Spleen (tissue), 11 donors: ENCODE measurements around the gene ZFC3H1. TPM values are rescaled to one million over a fixed set of nuclear protein-coding genes. Genes with fewer than 3 reads are reported as not detected.

Source experiments
- DNase-seq: peaks from one replicate; pipeline ENCODE4 v3.0.0-alpha.2; 2020
- H3K27ac ChIP-seq, 8 donors: fragments of 200-600 bp; sonication (generic) in 7 of 8; 1 replicate in 4 of 8; 2 replicates in 4 of 8; pipeline versions ENCODE4 v1.5.0 to v1.8.0; 2016 to 2021; ENCODE audit warnings: inconsistent platforms in 4 of 8, mild to moderate bottlenecking in 4 of 8, moderate library complexity in 1 of 8
- H3K27me3 ChIP-seq, 7 donors: fragments of 200-600 bp; sonication (generic) in 6 of 7; replicated peaks in 1 of 7; 1 replicate in 4 of 7; 2 replicates in 3 of 7; pipeline versions ENCODE4 v1.5.0 to v1.8.0; 2016 to 2021; ENCODE audit warnings: inconsistent platforms in 3 of 7, mild to moderate bottlenecking in 1 of 7
- H3K36me3 ChIP-seq, 6 donors: fragments of 200-600 bp; sonication (generic) in 5 of 6; 1 replicate in 4 of 6; 2 replicates in 2 of 6; pipeline versions ENCODE4 v1.5.0 to v1.8.0; 2016 to 2021; ENCODE audit warnings: inconsistent platforms in 2 of 6
- H3K4me1 ChIP-seq, 6 donors: fragments of 200-600 bp; sonication (generic) in 5 of 6; 1 replicate in 3 of 6; 2 replicates in 3 of 6; pipeline versions ENCODE4 v1.5.0 to v1.8.0; 2016 to 2021; ENCODE audit warnings: inconsistent platforms in 3 of 6
- H3K4me3 ChIP-seq, 8 donors: fragments of 200-600 bp; sonication (generic) in 7 of 8; 1 replicate in 4 of 8; 2 replicates in 4 of 8; pipeline versions ENCODE4 v1.5.0 to v1.8.0; 2016 to 2021; ENCODE audit warnings: inconsistent platforms in 4 of 8, mild to moderate bottlenecking in 4 of 8, moderate library complexity in 2 of 8
- H3K9me3 ChIP-seq, 8 donors: fragments of 200-600 bp; sonication (generic) in 7 of 8; 1 replicate in 4 of 8; 2 replicates in 4 of 8; pipeline versions ENCODE4 v1.5.0 to v1.8.0; 2016 to 2021; ENCODE audit warnings: inconsistent platforms in 4 of 8
- POLR2A ChIP-seq, 3 donors: fragments of 450-650 bp; IDR thresholded peaks; one replicate each; pipeline ENCODE4 v1.5.1; 2017; ENCODE audit warnings: antibody characterized with exemption in 3 of 3, mild to moderate bottlenecking in 1 of 3
- POLR2AphosphoS5 ChIP-seq, 3 donors: sonication (generic); formaldehyde crosslinking; IDR thresholded peaks; one replicate each; pipeline ENCODE4 v1.5.1; 2017; ENCODE audit warnings: antibody characterized with exemption in 3 of 3
- WGBS, 5 donors: extraction: QIAGEN DNeasy Blood & Tissue Kit in 3 of 5; methylation state at CpG; one replicate each; pipeline versions ENCODE4 v1.1.5 to v1.1.7; 2013 to 2018; 5-methylcytosine and 5-hydroxymethylcytosine counted together
- intact Hi-C: fragments of 100-400 bp; cut with DNase I; formaldehyde crosslinking; loops from one replicate; pipeline ENCODE4 v1.15.0; 2023; ENCODE audit warnings: low total_unique reads
- polyA plus RNA-seq, 3 donors: library from polyadenylated mRNA; stranded (reverse); fragments of 200-250 nt; gene quantifications; one replicate each; pipeline ENCODE4 v1.2.1, GENCODE V29; 2013
- total RNA-seq, 7 donors: library from RNA; depleted of rRNA in 3 of 7; stranded (reverse); fragments of >200 nt in 3 of 7; fragmentation: NEBNext Ultra II Directional in 4 of 7; extraction: Animal tissue kit (Norgen Biotek cat#: 25700) in 4 of 7; gene quantifications; one replicate each; pipeline versions ENCODE4 v1.1.0 to v1.2.1, GENCODE V29; 2016 to 2021
- TF ChIP-seq, protein P1 (sequence below), 11 experiments: fragments of 200-600 bp in 7 of 11; fragments of 450-650 bp in 4 of 11; sonication (generic) in 4 of 11; IDR thresholded peaks in 8 of 11; conservative IDR thresholded peaks in 3 of 11; 1 replicate in 7 of 11; 2 replicates in 4 of 11; pipeline versions ENCODE4 v1.4.0 to v1.8.0; 2016 to 2021; ENCODE audit warnings: antibody characterized with exemption in 11 of 11, inconsistent platforms in 4 of 11, mild to moderate bottlenecking in 1 of 11
- donor health status: healthy with polysubstance abuse.
- donor health status: DM: no; HTN: no; CAD: no; lungs with moderate emphysema.
- donor health status: DM: no; HTN: no; CAD: no.
- donor health status: Bipolar disorder and iron deficiency.
- donor health status: healthy.
- donor health status: DM: no; HTN: no; CAD: no.
- donor health status: DM: yes; HTN: yes; CAD: no.

Gene ZFC3H1
- total and polyA plus RNA-seq, 10 donors = 21.4 to 139 (median 77.8) TPM

DNA sequence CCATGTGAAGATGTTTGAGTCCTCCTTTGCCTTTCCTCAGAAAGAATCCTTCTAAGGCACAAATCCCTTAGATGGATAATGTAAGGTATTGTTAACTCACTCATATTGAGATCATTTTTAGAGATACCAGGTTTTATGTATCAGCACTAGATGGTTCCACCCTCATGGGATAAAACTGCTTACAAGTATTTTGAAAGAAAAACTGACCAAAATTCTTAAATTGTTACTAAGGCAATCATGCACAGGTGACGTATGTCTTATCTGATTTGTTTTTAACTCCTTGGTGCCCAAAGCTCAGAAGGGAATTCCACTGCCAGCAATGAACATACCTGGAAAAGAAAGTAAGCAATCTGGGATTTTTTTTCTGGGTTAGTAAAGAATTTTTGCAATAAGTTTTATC, 78.4 kb downstream of the ZFC3H1 start:
- 49 to 75% (median 61%) methylated on average over 1 of the region's 1 CpG for WGBS, 5 donors
- TF ChIP-seq POLR2AphosphoS5 (IDR thresholded peaks at IDR 0.05) (no peak), POLR2A (IDR thresholded peaks at IDR 0.05) (no peak)
- TF ChIP-seq, protein P1, sequence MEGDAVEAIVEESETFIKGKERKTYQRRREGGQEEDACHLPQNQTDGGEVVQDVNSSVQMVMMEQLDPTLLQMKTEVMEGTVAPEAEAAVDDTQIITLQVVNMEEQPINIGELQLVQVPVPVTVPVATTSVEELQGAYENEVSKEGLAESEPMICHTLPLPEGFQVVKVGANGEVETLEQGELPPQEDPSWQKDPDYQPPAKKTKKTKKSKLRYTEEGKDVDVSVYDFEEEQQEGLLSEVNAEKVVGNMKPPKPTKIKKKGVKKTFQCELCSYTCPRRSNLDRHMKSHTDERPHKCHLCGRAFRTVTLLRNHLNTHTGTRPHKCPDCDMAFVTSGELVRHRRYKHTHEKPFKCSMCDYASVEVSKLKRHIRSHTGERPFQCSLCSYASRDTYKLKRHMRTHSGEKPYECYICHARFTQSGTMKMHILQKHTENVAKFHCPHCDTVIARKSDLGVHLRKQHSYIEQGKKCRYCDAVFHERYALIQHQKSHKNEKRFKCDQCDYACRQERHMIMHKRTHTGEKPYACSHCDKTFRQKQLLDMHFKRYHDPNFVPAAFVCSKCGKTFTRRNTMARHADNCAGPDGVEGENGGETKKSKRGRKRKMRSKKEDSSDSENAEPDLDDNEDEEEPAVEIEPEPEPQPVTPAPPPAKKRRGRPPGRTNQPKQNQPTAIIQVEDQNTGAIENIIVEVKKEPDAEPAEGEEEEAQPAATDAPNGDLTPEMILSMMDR (IDR thresholded peaks at IDR 0.05 in 8 of 11, conservative IDR thresholded peaks at IDR 0.05 in 3 of 11) = no peak
- intact Hi-C loops = no loop called here

DNA sequence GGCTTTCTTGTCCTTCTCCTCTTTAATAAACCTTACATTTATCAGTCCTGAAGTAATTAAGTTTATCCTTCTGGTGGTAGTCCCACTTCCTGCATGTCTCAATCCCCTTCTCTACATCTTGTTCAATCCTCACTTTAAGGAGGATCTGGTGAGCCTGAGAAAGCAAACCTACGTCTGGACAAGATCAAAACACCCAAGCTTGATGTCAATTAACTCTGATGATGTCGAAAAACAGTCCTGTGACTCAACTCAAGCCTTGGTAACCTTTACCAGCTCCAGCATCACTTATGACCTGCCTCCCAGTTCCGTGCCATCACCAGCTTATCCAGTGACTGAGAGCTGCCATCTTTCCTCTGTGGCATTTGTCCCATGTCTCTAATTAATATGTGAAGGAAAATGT, 79.3 kb downstream of the ZFC3H1 start:
- Histone ChIP-seq H3K27ac (no peak overlapping the region), H3K27me3 (peaks cover 0 to 3% (median 0%) of the 10 kb centered on the region in 7 donors), H3K4me3 (no peak overlapping the region), H3K9me3 (no peaks in the 10 kb centered on the region), H3K36me3 (no peaks in the 10 kb centered on the region), H3K4me1 (no peaks in the 10 kb centered on the region)
- no peak for DNase-seq
- TF ChIP-seq POLR2AphosphoS5 (IDR thresholded peaks at IDR 0.05) (no peak), POLR2A (IDR thresholded peaks at IDR 0.05) (no peak)
- TF ChIP-seq, protein P1 (IDR thresholded peaks at IDR 0.05 in 8 of 11, conservative IDR thresholded peaks at IDR 0.05 in 3 of 11) = no peak
- 73 to 84% (median 79%) methylated on average over 3 of the region's 3 CpGs for WGBS, 5 donors
- intact Hi-C loops = no loop called here

More for the DNA sequence above, 78.4 kb downstream of the ZFC3H1 start:
- H3K27ac ChIP-seq = no peak overlapping the region
- H3K36me3 ChIP-seq = no peaks in the 10 kb centered on the region
- peaks cover 0 to 3% (median 0%) of the 10 kb centered on the region in 7 donors for H3K27me3 ChIP-seq
- no peak overlapping the region for H3K4me3 ChIP-seq
- no peaks in the 10 kb centered on the region for H3K9me3 ChIP-seq
- H3K4me1 ChIP-seq = no peaks in the 10 kb centered on the region
- no peak for DNase-seq

DNA sequence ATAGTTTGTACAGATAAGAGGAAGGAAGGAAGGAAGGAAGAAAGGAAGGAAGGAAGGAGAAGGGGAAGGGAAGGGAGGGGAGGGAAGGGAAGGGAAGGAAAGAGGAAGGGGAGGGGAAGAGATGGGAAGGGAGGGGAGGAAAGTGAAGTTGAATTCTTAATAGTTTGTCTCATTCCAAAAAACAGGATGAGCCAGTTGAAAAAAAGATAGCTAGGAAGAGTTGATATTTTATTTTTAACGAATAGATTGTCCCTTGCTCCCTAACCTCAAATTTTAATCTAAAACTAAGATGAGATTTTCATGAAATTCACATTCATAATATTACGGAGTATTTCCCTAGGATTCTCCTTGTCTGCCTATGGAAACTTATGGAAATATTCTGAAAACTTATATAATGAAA, 80.7 kb downstream of the ZFC3H1 start:
- H3K27ac ChIP-seq = no peak overlapping the region
- intact Hi-C loops = no loop called here
- H3K4me3 ChIP-seq = no peak overlapping the region
- no peak for DNase-seq
- H3K27me3 ChIP-seq = no peaks in the 10 kb centered on the region
- WGBS, 5 donors = 78 to 97% (median 89%) methylated on average over 2 of the region's 2 CpGs
- no peaks in the 10 kb centered on the region for H3K36me3 ChIP-seq
- TF ChIP-seq, protein P1 (IDR thresholded peaks at IDR 0.05 in 8 of 11, conservative IDR thresholded peaks at IDR 0.05 in 3 of 11) = no peak
- TF ChIP-seq POLR2AphosphoS5 (IDR thresholded peaks at IDR 0.05) = no peak
- TF ChIP-seq POLR2A (IDR thresholded peaks at IDR 0.05) = no peak
- H3K4me1 ChIP-seq = no peaks in the 10 kb centered on the region
- no peaks in the 10 kb centered on the region for H3K9me3 ChIP-seq

DNA sequence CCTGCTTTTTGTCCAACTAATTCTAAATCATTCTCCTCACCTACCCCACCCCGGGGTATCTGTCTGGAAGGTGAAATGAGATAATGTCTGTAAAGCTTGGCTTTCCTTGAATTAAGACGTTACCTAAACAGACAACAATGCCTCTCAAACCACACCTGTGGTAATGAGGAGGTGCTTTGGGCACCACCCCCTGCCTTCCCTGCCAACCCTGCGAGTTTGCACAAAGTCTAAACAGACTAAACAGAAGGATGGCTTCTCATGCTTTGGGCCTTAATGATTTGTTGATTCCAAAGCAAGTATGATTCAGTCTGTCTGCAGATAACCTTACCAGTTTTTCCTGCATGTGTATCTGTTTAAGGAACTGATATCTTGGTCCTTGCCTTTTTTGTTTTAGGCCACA, 82.4 kb downstream of the ZFC3H1 start:
- no peaks in the 10 kb centered on the region for H3K9me3 ChIP-seq
- no peak overlapping the region for H3K4me3 ChIP-seq
- no peaks in the 10 kb centered on the region for H3K36me3 ChIP-seq
- no peaks in the 10 kb centered on the region for H3K27me3 ChIP-seq
- no peak overlapping the region for H3K27ac ChIP-seq
- no peak for DNase-seq
- WGBS, 5 donors = 67 to 87% (median 81%) methylated on average over 3 of the region's 3 CpGs
- intact Hi-C loops = no loop called here
- no peaks in the 10 kb centered on the region for H3K4me1 ChIP-seq
- no peak for TF ChIP-seq POLR2AphosphoS5 (IDR thresholded peaks at IDR 0.05)

DNA sequence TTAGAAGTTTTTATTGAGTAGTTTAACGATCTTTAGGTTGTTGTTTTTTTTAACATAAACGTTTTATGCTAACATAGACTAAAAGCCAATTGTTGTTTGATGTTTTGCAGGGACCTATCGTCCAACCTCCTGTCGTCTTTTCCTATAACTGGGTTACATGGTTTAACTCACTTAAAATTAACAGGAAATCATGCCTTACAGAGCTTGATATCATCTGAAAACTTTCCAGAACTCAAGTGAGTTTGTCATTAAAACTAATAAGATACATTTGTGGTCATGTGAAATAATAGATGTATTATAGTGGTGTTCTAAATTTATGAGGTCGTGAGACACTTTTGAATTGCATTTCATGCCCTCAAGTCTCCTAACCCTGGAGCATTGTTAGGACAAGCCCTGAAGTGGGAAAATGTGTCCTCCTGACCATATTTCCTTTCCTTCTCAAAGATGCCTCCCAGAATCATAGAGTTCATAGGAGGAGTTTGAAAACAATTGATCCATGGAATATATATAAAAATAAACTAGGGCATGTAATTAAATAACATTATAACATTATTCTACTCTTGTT, 84.9 kb downstream of the ZFC3H1 start:
- TF ChIP-seq POLR2A (IDR thresholded peaks at IDR 0.05) (no peak), POLR2AphosphoS5 (IDR thresholded peaks at IDR 0.05) (no peak)
- TF ChIP-seq, protein P1 (IDR thresholded peaks at IDR 0.05 in 8 of 11, conservative IDR thresholded peaks at IDR 0.05 in 3 of 11) = no peak
- intact Hi-C loops = no loop called here
- Histone ChIP-seq H3K36me3 (no peaks in the 10 kb centered on the region), H3K27ac (no peak overlapping the region), H3K4me3 (no peak overlapping the region), H3K27me3 (no peaks in the 10 kb centered on the region), H3K4me1 (no peaks in the 10 kb centered on the region), H3K9me3 (no peaks in the 10 kb centered on the region)
- 63 to 76% (median 73%) methylated on average over 5 of the region's 5 CpGs for WGBS, 5 donors
- DNase-seq = no peak
